Neural cell (in vitro differentiated cells): ENCODE measurements around the gene DEAF1.

Source experiments
- CTCF ChIP-seq: fragments of 450-650 bp; IDR thresholded peaks from 2 replicates; pipeline ENCODE4 v1.5.1; 2014; ENCODE audit warnings: antibody characterized with exemption, mild to moderate bottlenecking, moderate library complexity; ENCODE audit not compliant: poor library complexity, severe bottlenecking
- EP300 ChIP-seq: fragments of 450-650 bp; conservative IDR thresholded peaks from 2 replicates; pipeline ENCODE4 v1.6.1; 2014; ENCODE audit warnings: antibody characterized with exemption, mild to moderate bottlenecking, moderate library complexity; ENCODE audit not compliant: poor library complexity, severe bottlenecking
- POLR2AphosphoS5 ChIP-seq: IDR thresholded peaks from 2 replicates; pipeline ENCODE4 v1.6.1; 2012
- RAD21 ChIP-seq: fragments of 450-650 bp; conservative IDR thresholded peaks from 2 replicates; pipeline ENCODE4 v1.6.1; 2014; ENCODE audit warnings: antibody characterized with exemption, mild to moderate bottlenecking, moderate library complexity
- SMC3 ChIP-seq: fragments of 450-650 bp; conservative IDR thresholded peaks from 2 replicates; pipeline ENCODE4 v1.6.1; 2014; ENCODE audit warnings: antibody characterized with exemption, mild to moderate bottlenecking, moderate library complexity; ENCODE audit not compliant: poor library complexity
- TAF1 ChIP-seq: IDR thresholded peaks from 2 replicates; pipeline ENCODE4 v1.6.1; 2012; ENCODE audit warnings: low read depth

- TF ChIP-seq POLR2AphosphoS5 (no peak), EP300 (no peak), TAF1 (no peak), CTCF (no peak), RAD21 (no peak), SMC3 (no peak)
These were observed 80.9 kb downstream of the DEAF1 start for GRCh38 chr11:614021-614622.
